ENCODE measurements around the gene BRINP3.

DNA sequence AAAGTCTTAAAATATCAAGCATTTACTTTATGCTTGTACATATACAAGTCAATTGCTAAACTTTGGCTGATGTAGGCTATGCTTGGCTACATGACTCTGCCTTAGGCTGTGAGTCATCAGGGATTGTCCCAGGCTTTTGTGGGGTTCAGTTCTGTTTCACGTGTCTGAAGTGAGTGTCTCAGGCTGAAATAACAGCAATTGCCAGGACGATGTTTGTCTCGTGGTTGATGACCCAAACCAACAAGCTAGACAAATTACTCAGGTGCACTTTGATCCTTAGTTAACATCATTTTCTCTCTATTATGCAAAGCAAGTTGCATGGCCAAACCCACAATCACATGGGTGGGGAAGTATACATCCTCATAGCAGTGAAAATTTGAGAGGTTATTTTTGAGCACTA is 410.1 kb downstream of the BRINP3 start:
- TF ChIP-seq, protein P1, sequence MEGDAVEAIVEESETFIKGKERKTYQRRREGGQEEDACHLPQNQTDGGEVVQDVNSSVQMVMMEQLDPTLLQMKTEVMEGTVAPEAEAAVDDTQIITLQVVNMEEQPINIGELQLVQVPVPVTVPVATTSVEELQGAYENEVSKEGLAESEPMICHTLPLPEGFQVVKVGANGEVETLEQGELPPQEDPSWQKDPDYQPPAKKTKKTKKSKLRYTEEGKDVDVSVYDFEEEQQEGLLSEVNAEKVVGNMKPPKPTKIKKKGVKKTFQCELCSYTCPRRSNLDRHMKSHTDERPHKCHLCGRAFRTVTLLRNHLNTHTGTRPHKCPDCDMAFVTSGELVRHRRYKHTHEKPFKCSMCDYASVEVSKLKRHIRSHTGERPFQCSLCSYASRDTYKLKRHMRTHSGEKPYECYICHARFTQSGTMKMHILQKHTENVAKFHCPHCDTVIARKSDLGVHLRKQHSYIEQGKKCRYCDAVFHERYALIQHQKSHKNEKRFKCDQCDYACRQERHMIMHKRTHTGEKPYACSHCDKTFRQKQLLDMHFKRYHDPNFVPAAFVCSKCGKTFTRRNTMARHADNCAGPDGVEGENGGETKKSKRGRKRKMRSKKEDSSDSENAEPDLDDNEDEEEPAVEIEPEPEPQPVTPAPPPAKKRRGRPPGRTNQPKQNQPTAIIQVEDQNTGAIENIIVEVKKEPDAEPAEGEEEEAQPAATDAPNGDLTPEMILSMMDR (IDR thresholded peaks at IDR 0.05) = no peak
- no peak for TF ChIP-seq POLR2A (IDR thresholded peaks at IDR 0.05)
